A204.1 (cell line): ENCODE measurements around the gene CEP290.
A peak's percentile ranks its signal among the peaks of the same experiment; 100 is the strongest.

Source experiments
- FAIRE-seq: peaks from 2 replicates; lab custom pipeline; 2012; peaks lifted over from hg19 to GRCh38; lab: Jason Lieb, UNC

CEP290 gene

GRCh38 chr12:88141774-88142609, at the start of gene CEP290, which contains the start of gene TMTC3:
CEP290 (minus strand) TSS chr12:88142088; CDS start chr12:88141307, 781 bp downstream.
TMTC3 (plus strand) TSS chr12:88142307; CDS start chr12:88148316, 6,009 bp downstream.
- FAIRE-seq = peak; percentile 98

- no peak for FAIRE-seq
Observed at GRCh38 chr12:88188180-88188579, 46.3 kb upstream of the CEP290 start.

GRCh38 chr12:88187571-88187970, 45.7 kb upstream of the CEP290 start:
- FAIRE-seq = no peak

DNA sequence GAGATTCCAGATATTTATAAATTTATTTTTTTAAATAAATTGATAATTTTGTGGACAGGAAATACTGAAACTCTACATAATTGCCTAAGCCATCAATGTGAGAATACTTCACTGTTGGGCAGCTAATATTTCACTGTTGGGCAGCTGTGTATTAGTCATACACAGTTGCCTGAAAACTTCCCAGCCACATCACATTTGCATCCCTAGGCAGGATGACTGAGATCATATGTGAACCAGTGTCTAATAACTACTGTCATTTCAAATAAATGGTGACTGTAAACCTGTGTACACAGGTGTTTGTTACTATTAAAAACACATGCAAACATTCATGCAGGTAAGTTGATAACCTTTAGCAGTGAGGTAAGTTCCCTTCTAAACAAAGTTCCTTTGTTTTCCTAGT, 44.1 kb upstream of the CEP290 start:
- FAIRE-seq = no peak

GRCh38 chr12:88185279-88185678, 43.4 kb upstream of the CEP290 start:
- FAIRE-seq = no peak

DNA sequence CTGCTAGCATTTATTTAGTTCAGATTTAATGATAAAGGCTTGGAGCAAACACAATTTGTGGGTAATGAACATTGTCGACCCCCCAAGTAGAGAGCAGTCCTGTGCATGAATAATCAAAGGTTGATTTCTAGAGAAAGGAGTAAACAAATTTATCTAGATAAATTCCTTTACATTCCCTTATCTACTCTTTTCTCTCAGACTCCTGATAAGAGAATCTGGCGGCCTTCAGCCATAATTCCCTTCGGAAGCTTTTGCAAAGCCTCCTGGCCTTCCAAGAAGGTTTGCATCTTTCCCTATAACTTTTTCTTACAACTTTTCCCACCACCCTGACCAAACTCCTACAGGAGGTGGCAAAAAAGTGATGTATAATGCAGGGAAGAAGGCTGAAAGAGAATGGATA, 42.3 kb upstream of the CEP290 start:
- FAIRE-seq = no peak

DNA sequence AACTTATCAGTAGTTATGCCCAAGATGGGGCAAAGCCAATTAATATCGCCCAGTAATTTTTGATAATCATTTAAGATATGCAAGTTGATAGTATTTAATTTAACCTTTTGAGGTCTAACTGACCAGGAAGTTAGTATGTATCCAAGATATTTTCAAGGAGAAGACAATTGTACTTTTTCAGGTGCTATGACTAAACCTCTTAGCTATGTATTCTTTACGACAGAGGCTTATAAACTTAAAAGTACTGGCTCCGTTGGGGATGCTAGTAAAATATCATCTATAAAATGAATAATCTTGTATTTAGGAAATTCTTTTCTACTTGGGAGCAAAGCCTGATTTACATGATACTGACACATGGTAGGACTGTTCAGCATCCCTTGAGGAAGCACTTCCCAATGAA, 40.5 kb upstream of the CEP290 start:
- no peak for FAIRE-seq

DNA sequence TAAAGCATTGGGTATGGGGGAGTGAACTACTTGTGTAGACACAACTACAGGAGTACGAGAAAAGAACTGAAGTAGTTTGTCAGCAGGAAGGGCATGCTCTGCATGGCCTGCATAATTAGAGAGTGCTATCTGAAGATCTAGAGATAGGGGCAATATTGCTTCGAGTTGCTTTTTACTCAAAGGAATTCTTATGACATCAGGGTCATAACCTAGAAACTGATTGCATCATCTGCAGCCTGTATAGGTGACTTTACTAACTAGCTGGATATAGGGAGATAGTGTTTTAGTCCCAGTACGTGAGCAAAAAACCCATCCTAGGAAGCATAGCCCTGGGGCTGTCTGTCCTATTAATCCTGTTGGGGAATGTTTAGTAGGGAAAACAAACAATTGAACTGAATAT, 40.0 kb upstream of the CEP290 start:
- no peak for FAIRE-seq

DNA sequence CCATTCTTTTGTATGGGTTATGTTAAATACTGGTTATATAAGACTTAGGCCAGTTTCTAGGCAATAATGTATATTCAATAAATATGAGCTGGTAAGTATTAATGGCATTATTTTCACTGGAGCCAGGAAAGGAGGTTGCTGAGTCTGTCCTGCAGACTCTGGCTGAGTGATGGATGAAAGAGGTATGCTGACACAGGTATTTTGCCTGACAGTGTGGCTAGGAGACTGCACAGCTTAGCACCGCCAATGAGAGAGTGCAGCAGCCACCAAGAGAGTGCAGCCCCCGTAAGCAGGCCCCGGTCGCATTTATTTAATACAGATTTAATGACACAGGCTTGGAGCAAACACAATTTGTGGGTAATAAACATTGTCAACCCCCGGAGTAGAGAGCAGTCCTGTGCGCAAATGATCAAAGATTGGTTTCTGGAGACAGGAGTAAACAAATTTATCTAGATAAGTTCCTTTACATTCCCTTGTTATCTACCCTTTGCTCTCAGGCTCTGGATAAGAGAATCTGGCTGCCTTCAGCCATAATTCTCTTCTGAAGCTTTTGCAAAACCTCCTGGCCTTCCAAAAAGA, 37.6 kb upstream of the CEP290 start:
- no peak for FAIRE-seq

- FAIRE-seq = no peak
Observed at GRCh38 chr12:88175544-88175943, 33.7 kb upstream of the CEP290 start.

GRCh38 chr12:88172844-88173407, 31.0 kb upstream of the CEP290 start:
- FAIRE-seq = no peak

DNA sequence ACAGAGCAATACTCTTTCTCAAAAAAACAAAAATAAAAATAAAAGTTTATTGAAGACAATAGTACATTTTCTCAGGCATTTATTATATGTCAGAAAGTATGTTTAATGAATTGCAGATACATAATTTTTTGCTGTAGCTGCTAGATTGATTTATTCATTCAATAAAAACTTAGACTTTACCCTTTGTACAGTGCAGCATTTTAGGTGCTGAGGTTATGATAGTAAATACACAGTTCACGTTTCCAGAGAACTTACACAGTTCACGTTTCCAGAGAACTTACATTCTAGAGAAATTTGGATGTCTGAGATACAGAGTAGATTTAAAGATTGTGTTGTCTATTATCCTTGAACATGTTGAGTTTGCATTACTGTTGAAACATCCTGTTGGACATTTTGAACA, 25.5 kb upstream of the CEP290 start:
- no peak for FAIRE-seq

DNA sequence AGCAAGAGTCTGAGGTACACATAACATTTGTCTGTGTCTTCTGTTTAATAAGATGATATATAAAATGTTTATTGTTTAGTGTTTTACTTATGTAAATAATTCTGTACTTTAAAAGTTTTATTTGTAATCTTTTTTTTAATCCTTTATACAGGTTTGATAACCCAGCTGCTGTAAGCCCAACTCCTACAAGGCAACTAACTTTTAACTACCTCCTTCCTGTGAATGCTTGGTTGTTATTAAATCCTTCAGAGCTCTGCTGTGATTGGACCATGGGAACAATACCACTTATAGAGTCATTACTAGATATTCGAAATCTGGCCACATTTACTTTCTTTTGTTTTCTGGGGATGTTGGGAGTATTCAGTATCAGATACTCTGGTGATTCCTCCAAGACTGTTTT, 24.3 kb upstream of the CEP290 start:
- FAIRE-seq = no peak

- FAIRE-seq = no peak
Observed at GRCh38 chr12:88163371-88163770, 21.5 kb upstream of the CEP290 start.

DNA sequence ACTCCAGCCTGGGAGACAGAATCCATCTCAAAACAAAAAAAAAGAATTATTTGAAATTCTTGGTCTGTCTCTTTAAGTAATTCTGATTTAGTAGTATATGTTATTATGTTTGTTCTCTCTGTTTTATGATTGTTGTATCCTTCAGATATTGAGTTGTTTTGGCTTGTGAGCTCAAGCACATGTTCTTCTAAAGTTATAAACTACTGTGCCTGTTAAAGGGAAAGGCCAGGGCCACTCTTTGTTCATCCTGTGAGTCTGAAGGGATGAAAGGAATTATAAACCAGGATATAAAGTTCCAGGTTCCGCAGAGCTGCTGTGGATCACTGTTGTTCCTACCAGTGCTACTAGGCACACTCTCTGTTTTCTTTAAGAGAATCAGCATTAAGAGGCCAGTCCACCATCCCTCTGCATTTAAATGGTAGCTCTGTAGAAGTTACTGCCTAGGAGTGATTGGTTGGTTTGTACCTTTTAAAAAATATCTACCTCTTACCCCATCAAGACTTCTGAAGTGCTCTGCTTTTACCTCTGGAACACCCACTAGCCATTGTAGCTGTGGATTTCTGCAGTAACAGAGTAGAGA, 14.3 kb upstream of the CEP290 start:
- FAIRE-seq = no peak

DNA sequence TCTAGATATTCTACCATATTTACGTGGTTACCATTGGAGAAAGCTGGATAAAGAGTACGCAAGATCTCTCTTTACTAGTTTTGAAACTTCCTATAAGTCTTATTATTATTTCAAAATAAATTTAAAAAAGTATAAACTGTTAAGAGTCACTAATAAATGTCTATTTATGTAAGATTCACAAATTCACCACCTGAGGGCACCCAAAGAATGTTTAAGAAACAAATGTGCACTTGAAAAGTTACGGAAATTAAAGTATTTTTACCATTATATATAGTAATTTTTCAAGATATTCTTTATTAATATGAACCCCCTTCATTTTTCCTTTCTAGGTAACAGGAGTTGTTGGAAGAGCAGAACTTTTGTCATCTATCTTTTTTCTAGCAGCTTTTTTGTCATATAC, 12.1 kb upstream of the CEP290 start:
- peak; percentile 99 for FAIRE-seq

GRCh38 chr12:88150063-88150462, 8.2 kb upstream of the CEP290 start:
- FAIRE-seq = no peak

DNA sequence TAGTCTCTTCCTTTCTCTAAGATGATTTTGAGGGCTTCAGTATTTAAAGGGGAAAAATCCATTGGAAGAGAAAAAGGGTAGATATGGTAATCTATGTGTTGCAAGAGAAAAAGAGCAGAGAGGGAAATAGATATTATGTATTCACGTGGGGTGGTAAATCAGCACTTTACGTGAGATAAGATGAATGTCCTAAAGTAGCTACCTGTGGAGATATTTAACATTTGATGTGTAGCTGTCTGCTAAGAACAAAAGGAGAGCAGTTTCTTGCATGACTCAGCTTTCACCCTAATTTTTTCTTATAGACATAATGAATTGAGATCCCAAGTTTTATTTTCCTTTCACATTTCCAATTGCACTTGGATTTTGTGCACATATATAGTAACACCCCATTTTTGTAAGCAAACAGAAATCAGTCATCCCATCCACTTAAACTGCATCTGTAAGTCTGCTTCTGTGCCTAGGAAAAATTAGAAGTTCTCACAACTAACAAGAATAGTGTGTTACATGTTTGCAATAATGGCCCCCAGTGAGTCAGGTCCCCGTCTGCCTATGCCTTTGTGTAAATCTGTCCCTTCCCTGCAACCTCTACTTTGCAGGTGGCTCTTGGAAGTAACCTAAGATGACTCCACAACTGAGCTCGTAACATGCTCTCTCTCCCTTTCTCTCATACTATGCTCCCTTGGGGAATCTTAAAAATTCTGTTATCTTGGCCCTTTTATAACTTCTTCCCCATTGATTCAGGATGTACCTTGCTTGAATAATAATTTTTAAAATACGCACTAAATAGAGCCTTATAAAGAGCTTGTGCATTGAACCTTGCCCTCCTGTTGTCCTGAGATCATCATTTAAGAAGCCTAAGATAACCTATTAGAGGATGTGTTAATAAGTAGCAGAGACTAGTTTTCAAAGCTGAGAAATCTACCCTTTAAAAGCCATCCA, 3.9 kb upstream of the CEP290 start:
- no peak for FAIRE-seq

GRCh38 chr12:88144546-88145468, 2.9 kb upstream of the CEP290 start:
- no peak for FAIRE-seq

GRCh38 chr12:88144037-88144436, 2.1 kb upstream of the CEP290 start:
- no peak for FAIRE-seq

GRCh38 chr12:88142610-88142991, 713 bp upstream of the CEP290 start:
- FAIRE-seq = no peak
